ENCODE results near the gene MKNK1.

Gene MKNK1

GRCh38 chr1:46523496-46524353 lies 80.3 kb downstream of the MKNK1 start:
- no peak for DNase-seq (ENCODE audit: low read depth, low spot score)

GRCh38 chr1:46522969-46523320 lies 81.1 kb downstream of the MKNK1 start:
- DNase-seq (ENCODE audit: low read depth, low spot score): no peak

GRCh38 chr1:46522184-46522968 lies 81.7 kb downstream of the MKNK1 start:
- DNase-seq (ENCODE audit: low read depth, low spot score): no peak

GRCh38 chr1:46521414-46521813 lies 82.7 kb downstream of the MKNK1 start:
- no peak for DNase-seq (ENCODE audit: low read depth, low spot score)

- DNase-seq (ENCODE audit: low read depth, low spot score): no peak
Measured at GRCh38 chr1:46520063-46520911, 83.8 kb downstream of the MKNK1 start.

- no peak for DNase-seq (ENCODE audit: low read depth, low spot score)
Measured at GRCh38 chr1:46519209-46519608, 84.9 kb downstream of the MKNK1 start.

- DNase-seq (ENCODE audit: low read depth, low spot score): no peak
Measured at GRCh38 chr1:46517932-46518498, 86.1 kb downstream of the MKNK1 start.

- DNase-seq (ENCODE audit: low read depth, low spot score): no peak
Measured at GRCh38 chr1:46517010-46517600, 87.0 kb downstream of the MKNK1 start.

- no peak for DNase-seq (ENCODE audit: low read depth, low spot score)
Measured at GRCh38 chr1:46516200-46516950, 87.7 kb downstream of the MKNK1 start.

- no peak for DNase-seq (ENCODE audit: low read depth, low spot score)
Measured at GRCh38 chr1:46515576-46515975, 88.5 kb downstream of the MKNK1 start.

- DNase-seq (ENCODE audit: low read depth, low spot score): no peak
Measured at GRCh38 chr1:46513536-46513935, 90.5 kb downstream of the MKNK1 start.

GRCh38 chr1:46512792-46513190 lies 91.3 kb downstream of the MKNK1 start:
- no peak for DNase-seq (ENCODE audit: low read depth, low spot score)

GRCh38 chr1:46512135-46512791 lies 91.8 kb downstream of the MKNK1 start:
- DNase-seq (ENCODE audit: low read depth, low spot score): no peak

- DNase-seq (ENCODE audit: low read depth, low spot score): no peak
Measured at GRCh38 chr1:46510998-46511365, 93.1 kb downstream of the MKNK1 start.

- no peak for DNase-seq (ENCODE audit: low read depth, low spot score)
Measured at GRCh38 chr1:46510341-46510997, 93.6 kb downstream of the MKNK1 start.

- DNase-seq (ENCODE audit: low read depth, low spot score): no peak
Measured at GRCh38 chr1:46508757-46509156, 95.3 kb downstream of the MKNK1 start.
